Stimulated activated CD8-positive, alpha-beta memory T cell treated with anti-CD3 and anti-CD28 coated beads, Interleukin-7, amount 100 ng/mL, for 4 hours (primary cell): ENCODE data around the gene TLE3.

ENCODE experiments used
- DNase-seq, 2 donors: peaks; one replicate each; pipeline ENCODE4 v3.0.0-alpha.2; 2020; ENCODE audit warnings: low read depth in 2 of 2

Gene TLE3

DNA sequence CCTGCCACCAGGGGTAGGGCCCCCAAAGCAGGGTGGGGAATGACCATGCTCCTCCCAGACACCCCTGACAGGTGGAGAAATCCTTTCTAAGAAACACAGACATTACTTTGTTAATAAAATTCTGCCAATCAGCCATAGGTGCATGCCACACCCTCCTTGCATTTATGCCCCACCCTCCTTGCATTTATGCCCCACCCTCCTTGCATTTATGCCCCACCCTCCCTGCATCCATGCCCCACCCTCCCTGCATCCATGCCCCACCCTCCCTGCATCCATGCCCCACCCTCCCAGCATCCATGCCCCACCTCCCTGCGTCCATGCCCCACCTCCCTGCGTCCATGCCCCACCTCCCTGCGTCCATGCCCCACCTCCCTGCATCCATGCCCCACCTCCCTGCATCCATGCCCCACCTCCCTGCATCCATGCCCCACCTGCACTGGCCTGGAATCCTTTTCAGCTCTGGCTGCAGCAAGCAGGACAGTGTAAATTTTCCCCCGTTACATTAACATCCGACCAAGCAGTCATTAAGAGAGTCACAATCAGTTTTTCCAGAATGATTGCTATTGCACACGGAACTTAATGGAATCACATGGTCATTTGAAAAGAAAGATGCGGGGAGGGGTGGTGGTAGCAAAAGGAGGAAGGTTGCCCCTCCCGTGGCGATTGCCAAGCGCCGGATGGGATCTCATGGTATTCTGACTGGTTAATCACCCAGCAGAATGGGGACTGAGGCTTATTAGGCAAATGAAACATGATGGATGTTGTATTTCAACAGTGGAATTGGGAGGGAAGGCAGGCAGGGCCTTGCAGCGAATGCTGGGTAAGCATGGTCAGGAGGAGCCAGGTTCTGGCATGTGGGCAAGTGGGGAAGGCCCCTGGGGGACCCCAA, 91.2 kb downstream of the TLE3 start:
- DNase-seq = no peak

DNA sequence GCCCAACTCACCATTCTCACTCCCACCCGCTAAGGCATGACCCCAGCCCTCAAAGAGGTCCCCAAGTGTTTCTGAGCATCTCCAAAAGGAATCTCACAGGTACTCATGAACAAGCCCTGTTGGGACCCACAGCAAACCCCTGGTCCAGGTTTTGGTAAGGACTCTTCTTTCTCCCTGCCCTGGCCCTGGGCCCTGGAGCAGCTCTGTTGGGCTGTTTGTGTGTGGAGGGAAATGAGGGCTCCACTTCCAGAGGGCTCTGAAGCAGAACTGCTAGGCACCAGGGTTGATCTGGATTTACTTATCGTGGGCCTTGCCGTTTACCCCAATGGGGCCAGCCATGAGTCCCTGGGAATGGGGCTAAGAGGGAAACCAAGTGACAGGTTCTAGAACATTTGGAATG, 92.9 kb downstream of the TLE3 start:
- DNase-seq = no peak

- no peak for DNase-seq
Measured at GRCh38 chr15:70002897-70003296, 94.8 kb downstream of the TLE3 start.

GRCh38 chr15:70001859-70002258, 95.9 kb downstream of the TLE3 start:
- DNase-seq = no peak

GRCh38 chr15:69999392-70000085, 98.2 kb downstream of the TLE3 start:
- no peak for DNase-seq

DNA sequence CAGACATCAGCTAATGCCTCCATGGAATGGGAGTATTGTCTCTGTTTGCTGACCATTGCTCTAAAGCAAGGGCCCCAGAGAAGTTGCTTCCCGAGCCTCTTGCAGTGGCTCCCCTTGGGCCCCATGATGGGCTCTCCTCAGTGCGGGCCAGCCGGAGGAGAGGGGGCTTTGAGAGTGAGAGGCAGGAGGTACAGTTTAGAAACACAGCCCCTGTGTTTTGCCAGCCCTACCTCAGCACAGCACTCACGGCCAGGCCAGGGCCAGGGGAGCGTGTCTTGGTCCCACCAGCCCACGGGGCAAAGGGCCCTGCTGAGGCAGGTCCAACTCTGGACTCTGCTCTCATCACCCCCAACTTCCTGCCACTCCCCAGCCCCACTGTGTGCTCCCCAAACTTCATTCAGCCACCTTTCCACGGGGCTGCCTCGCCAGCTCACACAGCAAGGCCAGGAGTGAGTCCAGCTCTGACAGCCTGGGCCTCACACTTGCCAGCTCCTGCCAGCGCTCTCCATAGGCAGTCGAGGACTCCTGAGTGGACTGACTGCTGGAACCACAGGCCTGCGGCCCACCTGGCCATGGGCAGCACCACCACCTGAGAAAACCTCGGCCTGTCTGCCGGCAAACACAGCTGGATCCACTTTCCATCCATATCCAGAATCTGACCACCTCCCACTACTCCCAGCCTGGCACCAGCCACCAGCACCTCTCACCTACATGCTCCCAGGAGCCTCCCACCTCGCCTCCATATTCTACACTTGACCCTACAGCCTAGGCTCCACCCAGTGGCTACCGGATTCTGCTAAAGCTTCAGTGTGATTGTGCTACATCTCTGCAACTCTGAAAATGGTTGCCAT, 99.0 kb downstream of the TLE3 start:
- no peak for DNase-seq

- no peak for DNase-seq
Measured at GRCh38 chr15:69997813-69998212, 99.9 kb downstream of the TLE3 start.
